ENCODE data around the gene DNAH8. TPM values are rescaled to one million over a fixed set of nuclear protein-coding genes. Genes with fewer than 3 reads are reported as not detected.
"Not testable (repeated sequence)": the region's sequence is repeated elsewhere in the genome, so short reads cannot be mapped to it uniquely, and the experiment has no call there.

DNAH8 gene
- total and polyA plus RNA-seq, 10 donors = 0.20 to 15.6 (median 5.2) TPM

DNA sequence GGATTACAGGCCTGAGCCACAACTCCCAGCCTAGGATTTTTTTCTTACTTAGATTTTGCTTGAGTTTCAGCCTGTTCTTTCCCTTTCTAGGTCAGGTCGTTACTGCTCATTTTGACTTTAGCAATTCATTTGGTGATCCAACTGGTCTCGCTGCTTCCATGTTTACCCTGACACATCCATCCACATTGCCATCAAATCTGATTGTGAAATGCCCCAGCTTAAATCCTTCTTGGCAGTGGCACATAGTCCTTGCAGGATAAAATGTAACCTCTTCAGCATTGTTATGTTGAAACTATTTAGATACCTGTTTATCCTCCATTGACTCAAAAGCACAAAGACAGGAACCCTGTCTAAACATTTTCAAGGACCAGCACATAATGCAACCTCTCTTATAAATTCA is 77.2 kb downstream of the DNAH8 start:
- Histone ChIP-seq H3K27me3 (replicated peaks in 1 of 7) (peaks cover 0 to 5% (median 0%) of the 10 kb centered on the region in 7 donors), H3K4me3 (no peak overlapping the region), H3K4me1 (no peaks in the 10 kb centered on the region), H3K9me3 (no peaks in the 10 kb centered on the region), H3K27ac (no peak overlapping the region), H3K36me3 (no peaks in the 10 kb centered on the region)
- intact Hi-C loops (cut with DNase I; ENCODE audit: low total_unique reads) = no loop called here
- no peak for DNase-seq
- WGBS, 5 donors = 80 to 90% (median 85%) methylated on average over 2 of the region's 2 CpGs
- TF ChIP-seq, protein P1, sequence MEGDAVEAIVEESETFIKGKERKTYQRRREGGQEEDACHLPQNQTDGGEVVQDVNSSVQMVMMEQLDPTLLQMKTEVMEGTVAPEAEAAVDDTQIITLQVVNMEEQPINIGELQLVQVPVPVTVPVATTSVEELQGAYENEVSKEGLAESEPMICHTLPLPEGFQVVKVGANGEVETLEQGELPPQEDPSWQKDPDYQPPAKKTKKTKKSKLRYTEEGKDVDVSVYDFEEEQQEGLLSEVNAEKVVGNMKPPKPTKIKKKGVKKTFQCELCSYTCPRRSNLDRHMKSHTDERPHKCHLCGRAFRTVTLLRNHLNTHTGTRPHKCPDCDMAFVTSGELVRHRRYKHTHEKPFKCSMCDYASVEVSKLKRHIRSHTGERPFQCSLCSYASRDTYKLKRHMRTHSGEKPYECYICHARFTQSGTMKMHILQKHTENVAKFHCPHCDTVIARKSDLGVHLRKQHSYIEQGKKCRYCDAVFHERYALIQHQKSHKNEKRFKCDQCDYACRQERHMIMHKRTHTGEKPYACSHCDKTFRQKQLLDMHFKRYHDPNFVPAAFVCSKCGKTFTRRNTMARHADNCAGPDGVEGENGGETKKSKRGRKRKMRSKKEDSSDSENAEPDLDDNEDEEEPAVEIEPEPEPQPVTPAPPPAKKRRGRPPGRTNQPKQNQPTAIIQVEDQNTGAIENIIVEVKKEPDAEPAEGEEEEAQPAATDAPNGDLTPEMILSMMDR (IDR thresholded peaks at IDR 0.05 in 8 of 11, conservative IDR thresholded peaks at IDR 0.05 in 3 of 11) = no peak
- TF ChIP-seq POLR2AphosphoS5 (IDR thresholded peaks at IDR 0.05) = no peak
- TF ChIP-seq POLR2A (IDR thresholded peaks at IDR 0.05) = no peak

DNA sequence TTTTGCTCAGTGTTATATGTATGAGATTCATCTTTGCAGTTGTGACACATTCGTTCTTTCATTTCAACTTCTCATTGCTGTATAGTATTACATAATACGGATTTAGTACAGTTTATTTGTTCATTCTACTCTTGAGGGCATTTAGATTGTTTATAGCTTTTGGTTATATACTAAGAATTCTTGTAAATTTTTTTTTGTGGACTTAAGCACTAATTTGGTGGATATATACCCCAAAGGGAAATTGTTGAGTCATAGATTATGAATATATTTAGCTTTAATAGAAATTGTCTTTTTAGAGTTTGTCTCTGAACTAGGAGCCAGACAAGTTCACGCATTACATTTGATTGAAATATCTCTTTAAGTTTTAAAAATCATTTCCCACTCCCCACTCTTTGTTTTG is 79.6 kb downstream of the DNAH8 start:
- TF ChIP-seq, protein P1 (IDR thresholded peaks at IDR 0.05 in 8 of 11, conservative IDR thresholded peaks at IDR 0.05 in 3 of 11) = no peak
- TF ChIP-seq POLR2A (IDR thresholded peaks at IDR 0.05) (no peak), POLR2AphosphoS5 (IDR thresholded peaks at IDR 0.05) (no peak)
- WGBS, 5 donors = 56 to 94% (median 62%) methylated on average over 3 of the region's 3 CpGs
- Histone ChIP-seq H3K27ac (no peak overlapping the region), H3K27me3 (replicated peaks in 1 of 7) (peaks cover 0 to 19% (median 0%) of the 10 kb centered on the region in 7 donors), H3K4me3 (no peak overlapping the region), H3K36me3 (no peaks in the 10 kb centered on the region), H3K9me3 (no peaks in the 10 kb centered on the region), H3K4me1 (no peaks in the 10 kb centered on the region)
- intact Hi-C loops (cut with DNase I; ENCODE audit: low total_unique reads) = no loop called here
- no peak for DNase-seq

DNA sequence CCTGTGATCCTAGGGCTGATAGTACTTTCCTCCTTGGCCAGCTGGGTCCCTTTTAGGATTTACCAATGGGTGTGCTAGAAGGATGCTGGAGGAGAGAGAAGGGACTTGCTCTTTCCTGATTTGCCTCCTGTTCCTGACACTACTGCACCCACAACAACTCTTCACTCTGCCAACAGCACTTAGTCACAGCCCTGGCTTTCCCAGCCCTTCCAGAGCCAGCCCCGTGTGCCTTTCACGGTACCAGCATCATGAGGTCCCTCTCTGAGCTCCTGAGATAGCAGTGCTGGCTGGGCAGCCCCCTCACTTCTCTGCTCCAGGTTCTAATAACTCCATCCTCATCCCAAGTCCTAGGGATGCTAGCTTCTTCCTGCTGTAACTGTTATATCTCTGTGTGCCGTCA is 80.9 kb downstream of the DNAH8 start:
- Histone ChIP-seq H3K27ac (no peak overlapping the region), H3K4me3 (no peak overlapping the region), H3K9me3 (no peaks in the 10 kb centered on the region), H3K27me3 (replicated peaks in 1 of 7) (peaks cover 0 to 24% (median 0%) of the 10 kb centered on the region in 7 donors), H3K36me3 (no peaks in the 10 kb centered on the region), H3K4me1 (no peaks in the 10 kb centered on the region)
- TF ChIP-seq, protein P1 (IDR thresholded peaks at IDR 0.05 in 8 of 11, conservative IDR thresholded peaks at IDR 0.05 in 3 of 11) = no peak
- 80 to 87% (median 85%) methylated on average over 3 of the region's 3 CpGs for WGBS, 5 donors
- no peak for DNase-seq
- intact Hi-C loops (cut with DNase I; ENCODE audit: low total_unique reads) = no loop called here

DNA sequence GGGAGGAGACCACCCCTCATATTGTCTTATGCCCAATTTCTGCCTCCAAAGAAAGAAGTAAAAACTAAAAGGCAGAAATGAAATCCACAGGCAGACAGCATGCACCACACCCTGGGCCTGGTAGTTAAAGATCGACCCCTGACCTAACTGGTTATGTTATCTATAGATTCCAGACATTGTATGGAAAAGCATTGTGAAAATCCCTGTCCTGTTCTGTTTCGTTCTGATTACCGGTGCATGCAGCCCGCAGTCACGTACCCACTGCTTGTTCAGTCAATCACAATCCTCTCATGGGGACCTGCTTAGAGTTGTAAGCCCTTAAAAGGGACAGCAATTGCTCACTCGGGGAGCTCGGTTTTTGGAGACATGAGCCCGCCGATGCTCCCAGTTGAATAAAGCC is 81.3 kb downstream of the DNAH8 start:
- H3K36me3 ChIP-seq; intact Hi-C loops (cut with DNase I; ENCODE audit: low total_unique reads); DNase-seq; H3K9me3 ChIP-seq; H3K27ac ChIP-seq; H3K4me1 ChIP-seq; H3K4me3 ChIP-seq: not testable (repeated sequence)
- peaks cover 0 to 24% (median 0%) of the 10 kb centered on the region in 7 donors for H3K27me3 ChIP-seq (replicated peaks in 1 of 7)
- WGBS, 5 donors = 52 to 80% (median 70%) methylated on average over 9 of the region's 9 CpGs

DNA sequence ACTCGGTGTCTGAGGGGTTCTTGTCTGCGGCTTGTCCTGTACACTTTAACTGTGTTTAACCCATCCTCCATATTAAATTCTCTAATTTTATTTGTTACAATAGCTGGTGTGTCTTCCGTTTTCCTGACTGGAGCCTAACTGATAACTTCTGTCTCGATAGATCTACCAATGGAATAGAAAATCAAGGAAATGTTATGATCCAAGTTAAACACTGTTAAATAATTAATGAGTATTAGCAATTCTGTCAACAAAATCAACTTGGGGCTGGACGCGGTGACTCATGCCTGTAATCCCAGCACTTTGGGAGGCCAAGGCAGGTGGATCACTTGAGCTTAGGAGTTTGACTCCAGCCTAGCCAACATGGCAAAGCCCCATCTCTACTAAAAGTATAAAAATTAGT is 81.7 kb downstream of the DNAH8 start:
- Histone ChIP-seq H3K27me3 (replicated peaks in 1 of 7) (peaks cover 0 to 24% (median 0%) of the 10 kb centered on the region in 7 donors), H3K4me3 (no peak overlapping the region), H3K27ac (no peak overlapping the region), H3K4me1 (no peaks in the 10 kb centered on the region), H3K36me3 (no peaks in the 10 kb centered on the region), H3K9me3 (no peaks in the 10 kb centered on the region)
- WGBS, 5 donors = 81 to 90% (median 87%) methylated on average over 6 of the region's 6 CpGs
- no peak for TF ChIP-seq POLR2A (IDR thresholded peaks at IDR 0.05)
- TF ChIP-seq, protein P1 (IDR thresholded peaks at IDR 0.05 in 8 of 11, conservative IDR thresholded peaks at IDR 0.05 in 3 of 11) = no peak
- no peak for TF ChIP-seq POLR2AphosphoS5 (IDR thresholded peaks at IDR 0.05)
- no peak for DNase-seq
- intact Hi-C loops (cut with DNase I; ENCODE audit: low total_unique reads) = no loop called here

All from spleen (tissue), 11 donors.